GM21515 (cell line): ENCODE results near the gene DPF3.

Experiments used
- ATAC-seq: cut with Tn5 transposase; IDR thresholded peaks from one replicate; pipeline ENCODE4 v1.9.1; 2021; ENCODE audit not compliant: unreplicated experiment

DPF3 gene

DNA sequence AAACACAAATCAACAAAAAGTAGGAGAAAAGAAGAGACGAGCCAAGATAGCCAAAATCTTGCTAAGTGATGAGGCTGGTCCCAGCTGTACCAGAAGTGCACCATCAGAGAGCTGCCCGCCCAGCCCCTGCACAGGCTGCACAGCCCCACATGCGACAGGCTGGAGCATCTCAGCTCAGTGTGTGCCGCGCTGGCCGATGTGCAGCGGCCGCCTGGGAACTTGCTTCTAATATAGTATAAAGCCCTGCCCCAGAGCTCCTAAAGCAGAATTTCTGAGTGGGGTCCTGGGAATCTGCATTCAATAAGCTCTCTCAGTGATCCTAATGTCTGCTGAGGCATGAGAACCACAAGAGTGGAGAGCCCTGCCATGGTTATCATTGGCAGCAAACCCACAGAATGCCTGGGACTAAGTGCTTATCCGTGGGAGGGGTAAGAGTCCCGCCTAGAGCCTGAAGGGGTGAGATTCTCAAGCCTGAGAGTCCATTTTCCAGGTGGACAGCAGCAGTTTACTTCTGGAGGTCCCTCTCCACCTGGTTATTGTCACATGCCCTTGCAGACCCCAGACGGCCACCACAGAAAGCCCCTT, 171.6 kb downstream of the DPF3 start:
- no peak for ATAC-seq

GRCh38 chr14:72721083-72721482, 172.8 kb downstream of the DPF3 start:
- no peak for ATAC-seq

GRCh38 chr14:72717220-72717619, 176.7 kb downstream of the DPF3 start:
- no peak for ATAC-seq

DNA sequence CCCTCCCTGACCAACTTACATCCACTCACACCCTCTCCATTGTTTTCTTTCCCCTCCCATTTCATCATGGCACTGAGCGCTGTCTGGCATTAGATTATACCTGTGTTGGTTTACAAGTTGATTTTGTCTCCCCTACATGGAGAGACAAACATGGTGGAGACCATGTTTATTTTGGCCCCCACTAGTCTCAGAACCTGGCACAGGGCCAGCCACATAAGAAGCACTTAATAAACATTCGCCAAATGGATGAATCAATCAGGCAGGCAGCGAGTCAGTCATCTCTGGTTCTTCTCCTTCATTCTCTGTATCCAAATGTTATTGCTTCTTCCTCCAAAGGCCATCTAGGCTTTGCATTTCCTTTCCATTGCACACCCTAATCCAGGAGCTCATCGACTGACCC, 177.4 kb downstream of the DPF3 start:
- ATAC-seq = no peak

- ATAC-seq = no peak
These were observed 178.1 kb downstream of the DPF3 start for GRCh38 chr14:72715850-72716228.

DNA sequence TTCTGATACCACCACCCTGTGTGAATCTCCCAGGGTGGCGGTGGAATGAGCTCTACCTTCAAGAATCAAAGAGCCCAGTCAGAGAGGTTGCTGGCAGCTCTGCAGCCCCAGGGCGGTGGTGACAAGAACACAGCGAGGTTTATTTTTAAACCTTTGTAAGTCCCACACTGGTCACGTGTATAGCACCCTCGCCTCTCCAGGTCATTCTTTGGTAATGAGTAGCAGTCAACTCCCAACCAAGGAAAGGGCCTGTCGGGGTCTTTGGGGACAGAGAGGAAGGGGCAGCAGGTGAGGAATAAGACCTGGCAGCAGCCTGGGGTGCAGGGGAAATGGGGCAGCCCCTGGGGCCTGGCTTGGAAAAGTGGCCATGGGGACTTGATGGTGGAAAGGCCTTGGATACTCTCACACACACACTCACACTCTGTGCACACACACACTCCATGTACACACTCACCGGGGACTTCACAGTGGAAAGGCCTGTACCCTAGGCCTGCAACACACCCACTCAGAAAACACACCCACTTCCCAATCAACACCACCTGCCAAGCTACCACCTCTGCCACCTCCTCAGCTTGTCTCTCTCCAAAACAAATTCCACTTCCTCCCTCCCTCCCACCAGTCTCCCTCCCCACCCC, 178.6 kb downstream of the DPF3 start:
- no peak for ATAC-seq

- no peak for ATAC-seq
These were observed 179.1 kb downstream of the DPF3 start for GRCh38 chr14:72714871-72715214.

DNA sequence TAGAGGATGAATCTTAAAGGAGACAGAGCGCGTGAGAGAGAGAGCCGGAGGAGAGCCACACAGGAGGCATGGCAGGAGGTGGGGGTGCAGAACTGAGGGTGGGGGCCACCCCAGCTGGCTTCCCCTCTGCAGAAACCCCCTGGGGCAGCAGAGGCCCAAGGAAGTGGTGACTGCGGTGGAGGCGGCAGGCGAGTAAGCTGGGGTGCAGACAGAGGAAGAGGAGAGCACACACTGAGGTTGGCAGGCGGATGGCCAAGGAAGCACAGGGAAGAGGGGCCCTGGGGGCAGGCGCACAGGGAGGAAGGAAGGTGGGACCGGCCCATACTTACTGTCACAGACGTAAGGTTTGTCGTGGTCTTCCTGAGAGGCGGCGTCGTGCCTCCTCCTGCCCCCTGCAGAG, 179.8 kb downstream of the DPF3 start:
- ATAC-seq = no peak

- no peak for ATAC-seq
These were observed 182.0 kb downstream of the DPF3 start for GRCh38 chr14:72711936-72712335.

GRCh38 chr14:72709916-72710611, 183.8 kb downstream of the DPF3 start:
- ATAC-seq = no peak

GRCh38 chr14:72708708-72709475, 185.0 kb downstream of the DPF3 start:
- ATAC-seq = no peak

DNA sequence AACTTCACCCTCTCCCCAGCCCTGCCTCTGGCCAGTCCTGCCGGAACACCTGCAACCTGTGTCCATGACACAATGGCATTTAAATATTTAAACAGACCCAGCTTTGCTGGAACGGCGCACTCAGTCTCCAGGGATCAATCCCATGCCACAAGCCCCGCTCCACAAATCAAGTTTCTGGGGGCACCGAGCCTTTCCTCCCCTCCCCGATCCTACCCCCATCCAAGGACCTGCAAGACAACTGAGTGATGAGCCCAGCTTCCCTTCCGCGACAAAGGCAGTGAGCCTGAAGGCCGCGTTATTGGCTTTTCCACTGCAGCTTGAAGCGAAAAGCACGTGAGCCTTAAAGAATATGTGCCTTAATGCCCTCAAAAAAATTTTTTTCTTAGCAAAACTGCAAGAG, 185.7 kb downstream of the DPF3 start:
- ATAC-seq = no peak

DNA sequence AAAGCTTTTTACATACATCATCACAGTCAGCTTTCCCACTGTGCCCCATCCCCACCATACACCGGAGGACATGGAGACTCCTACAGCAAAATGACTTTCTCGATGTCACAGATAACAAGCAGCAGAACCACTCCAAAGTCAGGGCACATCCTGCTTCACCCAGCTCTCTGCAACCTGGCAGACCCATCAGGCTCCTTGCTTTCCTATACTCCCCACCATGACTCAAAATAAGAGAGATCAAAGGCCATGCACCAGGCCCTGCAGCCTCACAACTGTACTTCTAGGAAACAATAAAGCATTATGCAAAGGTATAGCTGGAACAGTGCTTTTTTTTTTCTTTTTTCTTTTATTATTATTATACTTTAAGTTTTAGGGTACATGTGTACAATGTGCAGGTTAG, 187.4 kb downstream of the DPF3 start:
- ATAC-seq = no peak

DNA sequence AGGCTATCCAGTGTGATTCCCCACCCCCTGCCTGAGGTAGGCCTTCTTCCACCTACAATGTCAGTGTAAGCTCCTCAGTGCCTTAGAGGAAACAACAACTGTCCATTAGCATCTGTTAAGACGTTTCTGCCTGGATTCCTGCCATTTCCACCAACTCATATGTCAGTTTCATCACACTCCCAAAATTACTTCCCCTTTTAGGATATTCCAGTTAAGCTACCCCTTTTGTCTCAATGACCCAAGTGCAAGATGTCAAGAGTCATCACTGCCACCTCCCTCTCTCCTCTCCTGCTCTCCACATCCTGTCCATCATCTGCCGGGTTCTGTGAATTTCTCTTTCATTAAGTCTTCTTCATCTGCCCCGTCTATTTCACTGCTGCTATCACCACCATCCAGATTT, 189.4 kb downstream of the DPF3 start:
- ATAC-seq = no peak

GRCh38 chr14:72701605-72702004, 192.3 kb downstream of the DPF3 start:
- ATAC-seq = no peak

GRCh38 chr14:72701237-72701565, 192.7 kb downstream of the DPF3 start:
- ATAC-seq = no peak

GRCh38 chr14:72700338-72701236, 193.3 kb downstream of the DPF3 start:
- no peak for ATAC-seq

DNA sequence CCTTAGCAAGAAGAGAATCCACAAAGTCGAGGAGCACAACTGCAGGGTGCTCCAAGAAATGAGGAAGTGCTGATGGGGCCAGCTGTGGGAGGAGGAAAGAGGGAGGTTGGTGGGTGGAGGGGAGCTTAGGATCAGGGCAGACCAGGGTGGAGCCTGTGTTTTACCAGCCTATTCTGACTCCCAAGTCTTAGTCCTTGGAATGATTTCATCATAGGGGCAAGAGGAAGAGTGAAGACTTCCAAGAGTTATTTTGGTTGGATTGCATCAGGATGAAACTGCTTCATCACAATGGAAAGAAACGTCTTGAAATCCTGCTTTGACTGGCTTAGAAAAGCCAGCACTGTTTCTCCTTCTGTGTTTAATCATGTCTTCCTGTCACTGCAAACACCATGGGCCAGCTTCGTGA, 194.0 kb downstream of the DPF3 start:
- no peak for ATAC-seq

- no peak for ATAC-seq
These were observed 194.5 kb downstream of the DPF3 start for GRCh38 chr14:72699443-72699842.

DNA sequence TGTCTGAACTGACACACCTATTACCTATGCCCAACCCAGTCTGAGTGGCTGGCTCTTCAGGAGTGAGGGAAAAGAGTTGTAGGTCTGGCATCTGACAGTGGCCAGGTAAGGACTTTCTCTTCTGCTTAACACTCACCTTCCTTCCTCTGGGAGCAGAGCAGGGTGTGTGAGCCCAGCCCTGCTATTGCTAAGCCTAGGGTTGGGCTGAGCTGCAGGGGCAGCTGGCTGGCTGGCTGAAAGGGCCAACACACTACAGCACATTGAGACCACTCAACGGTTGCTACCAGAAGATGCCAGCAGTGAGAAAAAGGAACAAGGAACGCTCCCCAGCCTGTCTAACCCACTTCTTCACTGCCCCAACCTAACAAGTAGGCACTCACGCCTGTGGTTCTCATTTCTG, 201.2 kb downstream of the DPF3 start:
- ATAC-seq = no peak

DNA sequence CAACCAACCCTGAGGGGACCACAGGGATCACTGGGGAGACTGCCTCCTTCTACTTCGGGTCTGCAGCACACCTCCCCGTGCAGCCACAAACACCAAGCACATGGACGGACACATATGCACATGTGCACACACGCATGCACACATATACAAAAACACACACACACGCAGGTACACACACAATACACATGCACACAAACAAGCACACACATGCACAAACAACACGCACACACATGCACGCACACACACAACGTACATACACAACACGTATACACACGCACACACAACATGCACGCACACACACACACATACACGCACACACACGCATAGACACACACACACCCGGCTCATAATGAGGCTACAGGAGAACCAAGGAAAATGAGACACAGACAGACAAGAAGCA, 203.6 kb downstream of the DPF3 start:
- ATAC-seq = no peak
